Measurements from ENCODE around the gene CRIM1.

Gene CRIM1

GRCh38 chr2:36423172-36423571, 67.6 kb downstream of the CRIM1 start:
- TF ChIP-seq, protein P1, sequence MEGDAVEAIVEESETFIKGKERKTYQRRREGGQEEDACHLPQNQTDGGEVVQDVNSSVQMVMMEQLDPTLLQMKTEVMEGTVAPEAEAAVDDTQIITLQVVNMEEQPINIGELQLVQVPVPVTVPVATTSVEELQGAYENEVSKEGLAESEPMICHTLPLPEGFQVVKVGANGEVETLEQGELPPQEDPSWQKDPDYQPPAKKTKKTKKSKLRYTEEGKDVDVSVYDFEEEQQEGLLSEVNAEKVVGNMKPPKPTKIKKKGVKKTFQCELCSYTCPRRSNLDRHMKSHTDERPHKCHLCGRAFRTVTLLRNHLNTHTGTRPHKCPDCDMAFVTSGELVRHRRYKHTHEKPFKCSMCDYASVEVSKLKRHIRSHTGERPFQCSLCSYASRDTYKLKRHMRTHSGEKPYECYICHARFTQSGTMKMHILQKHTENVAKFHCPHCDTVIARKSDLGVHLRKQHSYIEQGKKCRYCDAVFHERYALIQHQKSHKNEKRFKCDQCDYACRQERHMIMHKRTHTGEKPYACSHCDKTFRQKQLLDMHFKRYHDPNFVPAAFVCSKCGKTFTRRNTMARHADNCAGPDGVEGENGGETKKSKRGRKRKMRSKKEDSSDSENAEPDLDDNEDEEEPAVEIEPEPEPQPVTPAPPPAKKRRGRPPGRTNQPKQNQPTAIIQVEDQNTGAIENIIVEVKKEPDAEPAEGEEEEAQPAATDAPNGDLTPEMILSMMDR (IDR thresholded peaks at IDR 0.05; ENCODE audit: borderline replicate concordance, insufficient read depth, low read depth, low read length), result no peak
- H3K4me3 ChIP-seq (ENCODE audit: low read depth, low read length), result no peak overlapping the region

- TF ChIP-seq, protein P1 (IDR thresholded peaks at IDR 0.05; ENCODE audit: borderline replicate concordance, insufficient read depth, low read depth, low read length), result no peak
Measured at GRCh38 chr2:36423619-36424120, 68.1 kb downstream of the CRIM1 start.

DNA sequence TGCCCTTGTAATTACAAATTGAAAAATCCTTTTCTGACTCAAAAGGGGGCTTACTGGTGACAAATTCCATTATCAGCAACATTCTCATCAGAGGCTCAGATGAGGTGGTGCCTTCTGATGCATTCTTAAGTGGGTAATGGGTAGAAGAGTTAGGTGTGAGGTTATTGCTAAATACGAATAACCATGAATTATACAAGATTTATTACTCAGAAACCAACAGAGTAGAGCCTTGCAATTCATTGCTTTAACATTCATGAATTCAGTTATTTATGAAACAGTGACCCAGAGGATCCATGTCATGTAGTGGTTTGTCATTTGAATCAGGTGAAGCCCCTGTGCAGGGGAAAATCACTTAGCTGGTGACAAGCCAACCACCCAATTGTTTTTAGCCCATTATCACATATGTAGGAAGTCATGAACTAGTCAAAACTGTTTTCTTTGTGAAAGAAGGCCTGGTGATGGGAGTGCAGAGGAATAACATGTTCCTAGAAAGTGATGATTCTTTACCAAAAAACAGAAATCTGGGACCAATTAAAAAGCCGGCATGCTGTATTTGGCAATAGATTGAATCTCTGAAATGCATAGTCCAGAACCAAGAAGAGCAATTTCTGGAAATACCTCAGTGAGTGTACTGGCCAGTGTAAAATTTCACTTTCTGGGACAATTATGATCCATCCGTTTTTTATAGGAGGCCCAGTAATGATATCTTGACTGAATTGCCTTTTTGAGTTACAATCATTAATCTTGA, 70.2 kb downstream of the CRIM1 start:
- H3K4me3 ChIP-seq (ENCODE audit: low read depth, low read length), result no peak overlapping the region
- TF ChIP-seq, protein P1 (IDR thresholded peaks at IDR 0.05; ENCODE audit: borderline replicate concordance, insufficient read depth, low read depth, low read length), result no peak

More at GRCh38 chr2:36423619-36424120, 68.1 kb downstream of the CRIM1 start:
- H3K4me3 ChIP-seq (ENCODE audit: low read depth, low read length), result no peak overlapping the region

- no peak overlapping the region for H3K4me3 ChIP-seq (ENCODE audit: low read depth, low read length)
- TF ChIP-seq, protein P1 (IDR thresholded peaks at IDR 0.05; ENCODE audit: borderline replicate concordance, insufficient read depth, low read depth, low read length), result no peak
Measured at GRCh38 chr2:36427790-36428243, 72.2 kb downstream of the CRIM1 start.

DNA sequence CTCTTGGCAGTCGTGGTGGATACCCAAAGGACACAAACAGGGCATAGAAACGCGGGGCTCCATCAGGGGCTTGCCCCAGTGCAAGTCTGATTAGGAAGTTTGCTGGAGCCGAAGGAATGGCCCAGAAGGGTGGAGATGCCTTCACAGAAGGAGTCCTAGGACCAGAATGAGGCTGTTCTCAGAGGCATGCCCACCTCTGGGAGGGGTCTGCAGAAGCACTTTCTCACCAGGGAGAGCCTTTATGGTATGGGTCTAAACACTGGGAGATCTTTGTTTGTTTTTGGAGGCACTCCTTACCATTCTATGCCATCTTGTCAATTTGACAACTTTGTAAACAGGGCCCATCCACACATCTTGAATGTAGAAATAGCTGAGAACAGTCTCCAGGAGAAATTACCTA, 75.0 kb downstream of the CRIM1 start:
- H3K4me3 ChIP-seq (ENCODE audit: low read depth, low read length), result no peak overlapping the region
- TF ChIP-seq, protein P1 (IDR thresholded peaks at IDR 0.05; ENCODE audit: borderline replicate concordance, insufficient read depth, low read depth, low read length), result no peak

DNA sequence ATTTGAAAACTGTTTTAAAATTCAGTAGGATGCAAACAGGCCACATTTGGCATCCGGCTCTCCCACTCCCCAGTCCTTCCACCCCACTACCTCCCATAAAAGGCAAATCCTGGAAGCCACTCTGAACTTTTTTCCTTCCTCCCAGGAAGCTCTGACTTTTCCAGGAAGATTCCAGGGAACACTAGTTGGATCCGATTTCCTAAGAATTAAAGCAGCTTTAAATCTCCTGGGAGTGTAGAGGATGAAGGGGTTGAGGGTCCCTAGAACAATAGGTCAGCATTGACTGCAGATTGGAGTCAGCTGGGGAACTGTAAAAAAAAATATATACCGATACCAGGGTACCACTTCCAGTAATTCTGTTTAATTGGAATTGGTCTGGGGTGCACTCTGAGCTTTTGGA, 76.9 kb downstream of the CRIM1 start:
- no peak overlapping the region for H3K4me3 ChIP-seq (ENCODE audit: low read depth, low read length)
- TF ChIP-seq, protein P1 (IDR thresholded peaks at IDR 0.05; ENCODE audit: borderline replicate concordance, insufficient read depth, low read depth, low read length), result no peak

Measured in GM12875 (cell line).